Left ventricle myocardium inferior (tissue), 1 donor: ENCODE results near the gene C1orf50. TPM values are rescaled to one million over a fixed set of nuclear protein-coding genes. Genes with fewer than 3 reads are reported as not detected.

Experiments
- DNase-seq: peaks from one replicate; pipeline ENCODE4 v3.0.0-alpha.2; 2020
- H3K27ac ChIP-seq: fragments of 200-600 bp; replicated peaks from 2 replicates; pipeline ENCODE4 v1.8.0; 2021
- H3K27me3 ChIP-seq: fragments of 200-600 bp; 2 replicates; pipeline ENCODE4 v1.8.0; 2021; ENCODE audit warnings: low read depth
- H3K36me3 ChIP-seq: fragments of 200-600 bp; 2 replicates; pipeline ENCODE4 v1.8.0; 2021
- H3K4me1 ChIP-seq: fragments of 200-600 bp; 2 replicates; pipeline ENCODE4 v1.8.0; 2021
- H3K4me3 ChIP-seq: fragments of 200-600 bp; 2 replicates; pipeline ENCODE4 v1.8.0; 2021; ENCODE audit warnings: mild to moderate bottlenecking, moderate library complexity
- H3K9me3 ChIP-seq: fragments of 200-600 bp; replicated peaks from 2 replicates; pipeline ENCODE4 v1.8.0; 2021
- CTCF ChIP-seq: fragments of 200-600 bp; IDR thresholded peaks from 2 replicates; pipeline ENCODE4 v1.8.0; 2021; ENCODE audit warnings: antibody characterized with exemption, mild to moderate bottlenecking, borderline replicate concordance
- intact Hi-C: fragments of 100-400 bp; cut with micrococcal nuclease; formaldehyde crosslinking; loops from one replicate; pipeline ENCODE4 v1.11.0; 2022
- total RNA-seq: library from RNA; stranded (reverse); fragmentation: NEBNext Ultra II Directional; extraction: Animal tissue kit (Norgen Biotek cat#: 25700); gene quantifications from one replicate; pipeline ENCODE4 v1.2.1, GENCODE V29; 2021
- donor health status: DM: no; HTN: yes; CAD: no; lungs with severe emphysema.

C1orf50 gene
- total RNA-seq, 1 donor from 2014 or later: 7.8 TPM

GRCh38 chr1:42784547-42784945 is 17.5 kb downstream of the C1orf50 start:
- Histone ChIP-seq H3K36me3 (peaks cover 27% of the 10 kb centered on the region), H3K4me3 (peak overlapping the region; percentile 65), H3K27me3 (no peaks in the 10 kb centered on the region), H3K9me3 (no peaks in the 10 kb centered on the region), H3K4me1 (peaks cover 19% of the 10 kb centered on the region), H3K27ac (no peak overlapping the region)
- no peak for TF ChIP-seq CTCF
- DNase-seq: no peak
- intact Hi-C loops: no loop called here

GRCh38 chr1:42784946-42785693 is 18.1 kb downstream of the C1orf50 start, which contains the start of gene TMEM269:
Gene TMEM269 (plus strand): TSS chr1:42784991. CDS start chr1:42789894, 4,903 bp downstream.
- Histone ChIP-seq H3K9me3 (no peaks in the 10 kb centered on the region), H3K36me3 (peaks cover 21% of the 10 kb centered on the region), H3K27ac (no peak within 1 kb of the TSS), H3K27me3 (no peaks in the 10 kb centered on the region), H3K4me3 (peak within 1 kb of the TSS; percentile 65), H3K4me1 (peaks cover 19% of the 10 kb centered on the region)
- intact Hi-C loops: no loop called here
- TF ChIP-seq CTCF: no peak
- DNase-seq: no peak

GRCh38 chr1:42786097-42786496 is 19.0 kb downstream of the C1orf50 start:
- Histone ChIP-seq H3K36me3 (peaks cover 13% of the 10 kb centered on the region), H3K9me3 (no peaks in the 10 kb centered on the region), H3K27ac (no peak overlapping the region), H3K27me3 (no peaks in the 10 kb centered on the region), H3K4me1 (peaks cover 19% of the 10 kb centered on the region), H3K4me3 (no peak overlapping the region)
- no peak for TF ChIP-seq CTCF
- no peak for DNase-seq
- intact Hi-C loops: no loop called here

GRCh38 chr1:42788021-42788420 is 21.0 kb downstream of the C1orf50 start:
- Histone ChIP-seq H3K27ac (no peak overlapping the region), H3K36me3 (no peaks in the 10 kb centered on the region)

GRCh38 chr1:42793824-42794223 is 26.8 kb downstream of the C1orf50 start:
- no peak for DNase-seq
- no peak overlapping the region for H3K4me3 ChIP-seq
- H3K4me1 ChIP-seq: no peaks in the 10 kb centered on the region
- no peak for TF ChIP-seq CTCF
- H3K27me3 ChIP-seq: no peaks in the 10 kb centered on the region
- no peaks in the 10 kb centered on the region for H3K9me3 ChIP-seq
- intact Hi-C loops: no loop called here
- no peak overlapping the region for H3K27ac ChIP-seq
- no peaks in the 10 kb centered on the region for H3K36me3 ChIP-seq

More at GRCh38 chr1:42788021-42788420, 21.0 kb downstream of the C1orf50 start:
- DNase-seq: no peak
- Histone ChIP-seq H3K27me3 (no peaks in the 10 kb centered on the region), H3K9me3 (no peaks in the 10 kb centered on the region), H3K4me1 (peaks cover 19% of the 10 kb centered on the region), H3K4me3 (no peak overlapping the region)
- no peak for TF ChIP-seq CTCF
- intact Hi-C loops: no loop called here
